SK-N-SH (cell line): ENCODE data around the gene ENOX2. TPM values are rescaled to one million over a fixed set of nuclear protein-coding genes. Genes with fewer than 3 reads are reported as not detected.

Source experiments
- CTCF ChIA-PET: fragments of 300-600, 350-600 bp; formaldehyde crosslinking; extraction: SDS; loops from one replicate; lab custom pipeline; 2021; lab: Yijun Ruan, JAX
- POLR2A ChIA-PET: fragments of 350-600 bp; sonication (Branson Sonifier 250); formaldehyde crosslinking; extraction: SDS; loops from one replicate; lab custom pipeline; 2020; ENCODE audit warnings: antibody characterized with exemption, inconsistent platforms; lab: Yijun Ruan, JAX
- DNase-seq: peaks from one replicate; pipeline ENCODE4 v3.0.0; 2012
- H2AFZ ChIP-seq: fragments of 200-600 bp; sonication (generic); 2 replicates; pipeline ENCODE4 v1.8.1; 2016; ENCODE audit warnings: antibody characterized with exemption, mild to moderate bottlenecking, low read depth
- H3F3A ChIP-seq: fragments of 200-600 bp; sonication (generic); replicated peaks from 2 replicates; pipeline ENCODE3; 2016; ENCODE audit warnings: antibody characterized with exemption, mild to moderate bottlenecking; ENCODE audit not compliant: insufficient read depth
- H3K27ac ChIP-seq, 2 experiments: fragments of 200-500 bp in 1 of 2; fragments of 200-600 bp in 1 of 2; sonication (Bioruptor generic) in 1 of 2; sonication (generic), shearing (Covaris generic) in 1 of 2; 2 replicates each; pipeline versions ENCODE4 v1.5.1 to v1.6.1; 2014 to 2016; ENCODE audit warnings: low read depth in 2 of 2, inconsistent platforms in 1 of 2, low read length in 1 of 2, mild to moderate bottlenecking in 1 of 2, mixed read lengths in 1 of 2
- H3K27me3 ChIP-seq: fragments of 200-600 bp; sonication (generic), shearing (Covaris generic); 2 replicates; pipeline ENCODE4 v1.6.1; 2016; ENCODE audit warnings: mixed run types; ENCODE audit not compliant: insufficient read depth
- H3K36me3 ChIP-seq, 2 experiments: fragments of 200-500 bp in 1 of 2; fragments of 200-600 bp in 1 of 2; sonication (Bioruptor generic) in 1 of 2; sonication (generic) in 1 of 2; replicated peaks in 1 of 2; 2 replicates each; pipeline versions ENCODE3 to v1.5.1; 2014 to 2016; ENCODE audit warnings: low read length in 1 of 2, mild to moderate bottlenecking in 1 of 2; ENCODE audit not compliant: insufficient read depth in 2 of 2, control insufficient read depth in 1 of 2
- H3K4me1 ChIP-seq, 2 experiments: fragments of 200-500 bp in 1 of 2; fragments of 200-600 bp in 1 of 2; sonication (Bioruptor generic) in 1 of 2; sonication (generic), shearing (Covaris generic) in 1 of 2; 2 replicates each; pipeline versions ENCODE4 v1.5.1 to v1.6.1; 2014 to 2016; ENCODE audit warnings: low read depth in 1 of 2, low read length in 1 of 2, mixed run types in 1 of 2; ENCODE audit not compliant: insufficient read depth in 2 of 2, control insufficient read depth in 1 of 2
- H3K4me2 ChIP-seq: fragments of 200-600 bp; sonication (generic), shearing (Covaris generic); 2 replicates; pipeline ENCODE4 v1.6.1; 2017; ENCODE audit warnings: mixed run types
- H3K4me3 ChIP-seq, 2 experiments: fragments of 200-500 bp in 1 of 2; fragments of 200-600 bp in 1 of 2; sonication (Bioruptor generic) in 1 of 2; sonication (generic), shearing (Covaris generic) in 1 of 2; 2 replicates each; pipeline versions ENCODE4 v1.5.1 to v1.8.1; 2014 to 2016; ENCODE audit warnings: low read depth in 2 of 2, inconsistent platforms in 1 of 2, low read length in 1 of 2, mild to moderate bottlenecking in 1 of 2, mixed read lengths in 1 of 2, moderate library complexity in 1 of 2
- H3K79me2 ChIP-seq: fragments of 200-600 bp; sonication (generic); 2 replicates; pipeline ENCODE4 v1.8.1; 2017; ENCODE audit warnings: mild to moderate bottlenecking; ENCODE audit not compliant: insufficient read depth
- H3K9ac ChIP-seq: fragments of 200-600 bp; sonication (generic); 2 replicates; pipeline ENCODE4 v1.6.1; 2017; ENCODE audit warnings: mixed run types
- H3K9me2 ChIP-seq: fragments of 200-600 bp; sonication (generic); 2 replicates; pipeline ENCODE4 v1.6.1; 2017; ENCODE audit warnings: mixed run types
- H3K9me3 ChIP-seq: fragments of 200-600 bp; sonication (generic); 2 replicates; pipeline ENCODE4 v1.6.1; 2017; ENCODE audit warnings: mixed run types, mild to moderate bottlenecking, moderate library complexity
- H4K20me1 ChIP-seq: fragments of 200-600 bp; sonication (generic); 2 replicates; pipeline ENCODE4 v1.6.1; 2017; ENCODE audit warnings: mild to moderate bottlenecking, mixed run types; ENCODE audit not compliant: insufficient read depth
- CTCF ChIP-seq: fragments of 200-600 bp; sonication (generic); IDR thresholded peaks from 2 replicates; pipeline ENCODE4 v1.6.1; 2017; ENCODE audit warnings: antibody characterized with exemption, mild to moderate bottlenecking, moderate library complexity
- FOXJ3 ChIP-seq: sonication (generic); formaldehyde crosslinking; IDR thresholded peaks from 2 replicates; pipeline ENCODE4 v1.5.1; 2020; ENCODE audit warnings: mild to moderate bottlenecking, missing genetic modification reagents
- GATA2 ChIP-seq: sonication (generic); formaldehyde crosslinking; IDR thresholded peaks from 2 replicates; pipeline ENCODE4 v1.5.0; 2020; ENCODE audit warnings: mild to moderate bottlenecking, missing genetic modification reagents
- IRF3 ChIP-seq: fragments of 150-350 bp; IDR thresholded peaks from 2 replicates; pipeline ENCODE4 v1.6.1; 2016; ENCODE audit warnings: mild to moderate bottlenecking, low read depth, low read length
- MAX ChIP-seq: IDR thresholded peaks from 2 replicates; pipeline ENCODE4 v1.4.0; 2012; ENCODE audit warnings: low read depth
- MEF2A ChIP-seq: IDR thresholded peaks from 2 replicates; pipeline ENCODE4 v1.4.0; 2012; ENCODE audit warnings: low read depth, borderline replicate concordance
- NFIC ChIP-seq: IDR thresholded peaks from 2 replicates; pipeline ENCODE4 v1.4.0; 2012; ENCODE audit warnings: borderline replicate concordance
- NRF1 ChIP-seq: IDR thresholded peaks from 2 replicates; pipeline ENCODE4 v1.6.1; 2012; ENCODE audit warnings: low read depth, mild to moderate bottlenecking, low read length
- PBX3 ChIP-seq: IDR thresholded peaks from 2 replicates; pipeline ENCODE4; 2012
- RCOR1 ChIP-seq: fragments of 150-350 bp; IDR thresholded peaks from 2 replicates; pipeline ENCODE4 v1.6.1; 2017; ENCODE audit warnings: antibody characterized with exemption, low read length
- RFX5 ChIP-seq: IDR thresholded peaks from 2 replicates; pipeline ENCODE4 v1.6.1; 2012; ENCODE audit warnings: mild to moderate bottlenecking, improper control_type of control experiment, low read length
- SIN3A ChIP-seq: IDR thresholded peaks from 2 replicates; pipeline ENCODE4 v1.6.1; 2012; ENCODE audit warnings: low read depth, mild to moderate bottlenecking, low read length, moderate library complexity, borderline replicate concordance
- SMC3 ChIP-seq: IDR thresholded peaks from 2 replicates; pipeline ENCODE4 v1.6.1; 2012; ENCODE audit warnings: low read depth, low read length, improper control_type of control experiment
- TCF12 ChIP-seq: IDR thresholded peaks from 2 replicates; pipeline ENCODE4 v1.4.0; 2012
- USF1 ChIP-seq: IDR thresholded peaks from 2 replicates; pipeline ENCODE4 v1.4.0; 2012; ENCODE audit warnings: low read depth, borderline replicate concordance
- USF2 ChIP-seq: fragments of 150-350 bp; IDR thresholded peaks from 2 replicates; pipeline ENCODE4 v1.6.1; 2017; ENCODE audit warnings: antibody characterized with exemption, low read length, low read depth, borderline replicate concordance
- ZBTB33 ChIP-seq: IDR thresholded peaks from 2 replicates; pipeline ENCODE4 v1.4.0; 2012; ENCODE audit warnings: low read depth, borderline replicate concordance
- WGBS: methylation state at CpG from one replicate; pipeline ENCODE4 v1.1.6; 2017; ENCODE audit warnings: low lambda C conversion rate; 5-methylcytosine and 5-hydroxymethylcytosine counted together
- polyA plus RNA-seq, 3 experiments: library from polyadenylated mRNA; depleted of rRNA; stranded (reverse); fragments of >200 nt; gene quantifications; 2 replicates each; pipeline ENCODE4 v1.2.3, GENCODE V29; 2012

The ENOX2 gene
- polyA plus RNA-seq, 1 of the 3 experiments (the other 2 are of a cell fraction) = 8.8 TPM

- DNase-seq = no peak
- WGBS = 39% methylated on average over 1 of the region's 1 CpG
- Histone ChIP-seq H3K4me2 (no peak overlapping the region), H3F3A (peaks cover 8% of the 10 kb centered on the region), H3K9ac (no peak overlapping the region), H3K4me3 (no peak overlapping the region), H3K4me1 (no peaks in the 10 kb centered on the region; a peak in 2 of 4 replicates), H4K20me1 (no peaks in the 10 kb centered on the region), H3K9me2 (no peaks in the 10 kb centered on the region), H3K27me3 (no peaks in the 10 kb centered on the region), H3K36me3 (no peaks in the 10 kb centered on the region), H3K79me2 (no peaks in the 10 kb centered on the region), H2AFZ (no peak overlapping the region), H3K9me3 (no peaks in the 10 kb centered on the region), H3K27ac (no peak overlapping the region)
- no peak for TF ChIP-seq MEF2A
- TF ChIP-seq SMC3 = no peak
- TF ChIP-seq PBX3 = no peak
- TF ChIP-seq FOXJ3 (CRISPR knock-in tag) = no peak
- TF ChIP-seq USF1 = no peak
- no peak for TF ChIP-seq RCOR1
- TF ChIP-seq IRF3 = no peak
- CTCF ChIA-PET = no interaction called here
- POLR2A ChIA-PET = no interaction called here
These were observed 25.1 kb downstream of the ENOX2 start for GRCh38 chrX:130877892-130878341.

GRCh38 chrX:130876226-130876625 is 26.8 kb downstream of the ENOX2 start:
- Histone ChIP-seq H3K9me2 (no peaks in the 10 kb centered on the region), H4K20me1 (no peaks in the 10 kb centered on the region)
- DNase-seq = no peak
- TF ChIP-seq CTCF = no peak
- TF ChIP-seq NRF1 = no peak
- TF ChIP-seq ZBTB33 = no peak
- TF ChIP-seq MAX = no peak
- no peak for TF ChIP-seq USF2
- no peak for TF ChIP-seq USF1
- TF ChIP-seq MEF2A = no peak
- TF ChIP-seq RFX5 = no peak
- TF ChIP-seq NFIC = no peak
- no peak for TF ChIP-seq SIN3A
- no peak for TF ChIP-seq TCF12
- TF ChIP-seq GATA2 (CRISPR knock-in tag) = no peak
- TF ChIP-seq, all 33 proteins: peak for 0
- Histone ChIP-seq H3K36me3 (no peaks in the 10 kb centered on the region), H3K4me2 (no peak overlapping the region), H2AFZ (no peak overlapping the region), H3K27ac (no peak overlapping the region), H3K79me2 (no peaks in the 10 kb centered on the region), H3K4me3 (no peak overlapping the region), H3F3A (peaks cover 8% of the 10 kb centered on the region), H3K27me3 (no peaks in the 10 kb centered on the region), H3K9ac (no peak overlapping the region), H3K4me1 (no peaks in the 10 kb centered on the region; a peak in 2 of 4 replicates), H3K9me3 (no peaks in the 10 kb centered on the region)
- ChIA-PET POLR2A (no interaction called here), CTCF (no interaction called here)
